Measurements from ENCODE around the gene CABP1. TPM values are rescaled to one million over a fixed set of nuclear protein-coding genes. Genes with fewer than 3 reads are reported as not detected.

The CABP1 gene
- total and polyA plus RNA-seq, 2 donors (not counting 3 experiments of a cell fraction or from before 2014, with no cell fraction given) = 0.07 to 0.31 TPM

GRCh38 chr12:120661432-120661831, 21.0 kb downstream of the CABP1 start:
- H3K36me3 ChIP-seq (ENCODE audit: control insufficient read depth in 2 of 2, extremely low read depth in 1 of 2, insufficient read depth in 2 of 2, low read length in 2 of 2) = no peaks in the 10 kb centered on the region
- H2AFZ ChIP-seq (ENCODE audit: low read depth, low read length) = no peak overlapping the region
- no peak overlapping the region for H3K4me2 ChIP-seq (ENCODE audit: insufficient read depth, low read length)
- TF ChIP-seq JUN (IDR thresholded peaks at IDR 0.05; ENCODE audit: borderline replicate concordance, insufficient read depth, insufficient read length, low read depth) (no peak), POLR2AphosphoS5 (IDR thresholded peaks at IDR 0.05; ENCODE audit: insufficient read depth, low read depth, low read length) (no peak), FOS (IDR thresholded peaks at IDR 0.05; ENCODE audit: borderline replicate concordance, insufficient read depth, low read length) (no peak), CTCF (IDR thresholded peaks at IDR 0.05; ENCODE audit: extremely low read depth in 1 of 2, insufficient read depth in 1 of 2, low read depth in 1 of 2, low read length in 2 of 2) (no peak), GATA2 (IDR thresholded peaks at IDR 0.05; ENCODE audit: insufficient read depth, insufficient read length, low read depth, low read length) (no peak), MYC (IDR thresholded peaks at IDR 0.05; ENCODE audit: low read depth, low read length) (no peak), POLR2A (IDR thresholded peaks at IDR 0.05; ENCODE audit: low read depth, low read length) (no peak), EZH2 (IDR thresholded peaks at IDR 0.05; ENCODE audit: borderline replicate concordance, low read depth, low read length, severe bottlenecking) (no peak)
- TF ChIP-seq, protein P1, sequence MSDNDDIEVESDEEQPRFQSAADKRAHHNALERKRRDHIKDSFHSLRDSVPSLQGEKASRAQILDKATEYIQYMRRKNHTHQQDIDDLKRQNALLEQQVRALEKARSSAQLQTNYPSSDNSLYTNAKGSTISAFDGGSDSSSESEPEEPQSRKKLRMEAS (IDR thresholded peaks at IDR 0.05; ENCODE audit: insufficient read depth, insufficient read length) = no peak
- ChIA-PET POLR2A (no interaction called here), CTCF (no interaction called here)
- intact Hi-C loops (cut with micrococcal nuclease) (no loop called here), dilution Hi-C loops (cut with MboI; ENCODE audit: extremely low pct_ligation_motif_present, low sequenced_read_pairs) (no loop called here)
- BruUV-seq (replicated peaks) = no TSS peak
- no peaks in the 10 kb centered on the region for H3K4me1 ChIP-seq (ENCODE audit: control insufficient read depth, extremely low read depth, insufficient read depth, low read length)
- H3K27ac ChIP-seq (ENCODE audit: insufficient read depth, low read depth, low read length) = no peak overlapping the region
- no peaks in the 10 kb centered on the region for H3K79me2 ChIP-seq (ENCODE audit: control insufficient read depth, insufficient read depth, low read length)
- peaks cover 2 to 5% of the 10 kb centered on the region in 2 experiments for H3K27me3 ChIP-seq (ENCODE audit: control insufficient read depth in 2 of 2, insufficient read depth in 2 of 2, low read length in 2 of 2)
- H3K9me3 ChIP-seq (replicated peaks; ENCODE audit: control insufficient read depth, insufficient read depth, low read length) = no peaks in the 10 kb centered on the region
- H3K9me1 ChIP-seq (replicated peaks; ENCODE audit: control insufficient read depth, extremely low read depth, insufficient read depth, low read length) = no peaks in the 10 kb centered on the region
- no peak overlapping the region for H3K9ac ChIP-seq (replicated peaks; ENCODE audit: extremely low read depth, insufficient read depth, low read length)
- no peaks in the 10 kb centered on the region for H4K20me1 ChIP-seq (replicated peaks; ENCODE audit: control insufficient read depth, extremely low read depth, insufficient read depth, low read length)
- FAIRE-seq (no peak), DNase-seq (ENCODE audit: low read depth, low spot score) (no peak)
- no peak overlapping the region for H3K4me3 ChIP-seq (replicated peaks in 1 of 3; ENCODE audit: insufficient read depth in 1 of 3, low read depth in 1 of 3, low read length in 3 of 3)

Measured in endothelial cell of umbilical vein (primary cell).